ENCODE results near the gene CCDC185. TPM values are rescaled to one million over a fixed set of nuclear protein-coding genes. Genes with fewer than 3 reads are reported as not detected.

The CCDC185 gene
- total and polyA plus RNA-seq, 2 donors (not counting 1 experiment from before 2014, with no cell fraction given): not detected

DNA sequence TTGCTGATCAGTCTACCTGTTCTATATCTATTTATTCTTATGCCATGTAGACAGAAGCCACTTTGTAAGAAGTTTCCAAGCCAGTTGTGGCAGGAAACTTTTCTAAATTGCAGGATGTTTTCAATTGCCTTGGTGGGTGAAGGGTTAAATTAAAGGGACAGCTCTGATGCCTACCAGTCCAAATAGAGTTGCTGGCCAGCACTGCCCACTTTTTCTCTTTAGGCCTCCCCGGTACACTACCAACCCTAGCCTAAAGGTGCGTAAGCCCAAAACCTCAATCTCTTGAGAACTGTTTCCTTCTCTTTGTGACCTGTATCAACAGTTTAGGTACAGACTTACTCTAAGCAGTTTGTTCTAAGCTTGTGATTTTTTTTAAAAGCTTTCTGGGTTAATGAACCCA lies 44.8 kb upstream of the CCDC185 start:
- WGBS (ENCODE audit: insufficient coverage): 100% methylated on average over 2 of the region's 2 CpGs
- no peak for ATAC-seq (ENCODE audit: low read depth)
- no peak overlapping the region for H3K4me2 ChIP-seq (replicated peaks; ENCODE audit: low read depth, low read length, poor library complexity, severe bottlenecking)
- H3K9ac ChIP-seq (ENCODE audit: low read length): no peak overlapping the region
- POLR2A ChIA-PET: no interaction called here
- no peaks in the 10 kb centered on the region for H3K36me3 ChIP-seq (replicated peaks in 1 of 2; ENCODE audit: control extremely low read depth in 1 of 2, control insufficient read depth in 1 of 2, extremely low read depth in 1 of 2, insufficient read depth in 2 of 2, low read length in 1 of 2)
- Mint-ChIP-seq H3K27ac (no peak overlapping the region), H3K4me3 (no peak overlapping the region), H3K27me3 (peaks cover 8% of the 10 kb centered on the region), H3K9me3 (ENCODE audit: insufficient read depth) (no peaks in the 10 kb centered on the region), H3K4me1 (no peaks in the 10 kb centered on the region)
- CTCF ChIA-PET: no interaction called here
- TF ChIP-seq EZH2 (IDR thresholded peaks at IDR 0.05; ENCODE audit: borderline replicate concordance, insufficient read depth, low read depth, low read length, poor library complexity, severe bottlenecking) (no peak), CTCF (IDR thresholded peaks at IDR 0.05) (no peak)
- no peaks in the 10 kb centered on the region for H3K79me2 ChIP-seq (ENCODE audit: control insufficient read depth, insufficient read depth, low read length)
- H3K27me3 ChIP-seq (replicated peaks in 1 of 4; ENCODE audit: control extremely low read depth in 1 of 4, control insufficient read depth in 3 of 4, insufficient read depth in 4 of 4, low read length in 3 of 4): peaks cover 0 to 5% (median 0%) of the 10 kb centered on the region in 4 experiments
- no peaks in the 10 kb centered on the region for H3K9me3 ChIP-seq (ENCODE audit: control extremely low read depth in 1 of 3, control insufficient read depth in 2 of 3, insufficient read depth in 1 of 3, low read length in 2 of 3)
- no peaks in the 10 kb centered on the region for H4K20me1 ChIP-seq (ENCODE audit: control insufficient read depth, insufficient read depth, low read length, poor library complexity, severe bottlenecking)
- DNase-seq: no peak
- no peaks in the 10 kb centered on the region for H3K4me1 ChIP-seq (ENCODE audit: control insufficient read depth in 2 of 2, insufficient read depth in 2 of 2, low read length in 2 of 2)
- no peak overlapping the region for H2AFZ ChIP-seq (ENCODE audit: insufficient read depth, low read depth, low read length, poor library complexity, severe bottlenecking)
- intact Hi-C loops (cut with micrococcal nuclease): no loop called here
- H3K4me3 ChIP-seq (ENCODE audit: control extremely low read depth in 1 of 5, extremely low read depth in 1 of 5, insufficient read depth in 1 of 5, low read depth in 2 of 5, low read length in 4 of 5): no peak overlapping the region
- no peak overlapping the region for H3K27ac ChIP-seq (ENCODE audit: low read length in 2 of 2)

GRCh38 chr1:223349241-223349640 lies 44.0 kb upstream of the CCDC185 start:
- Mint-ChIP-seq H3K9me3 (ENCODE audit: insufficient read depth) (no peaks in the 10 kb centered on the region), H3K4me1 (no peaks in the 10 kb centered on the region), H3K27ac (no peak overlapping the region), H3K27me3 (peaks cover 9% of the 10 kb centered on the region), H3K4me3 (no peak overlapping the region)
- no peak overlapping the region for H2AFZ ChIP-seq (ENCODE audit: insufficient read depth, low read depth, low read length, poor library complexity, severe bottlenecking)
- ATAC-seq (ENCODE audit: low read depth) (no peak), DNase-seq (no peak)
- H3K4me2 ChIP-seq (replicated peaks; ENCODE audit: low read depth, low read length, poor library complexity, severe bottlenecking): no peak overlapping the region
- H3K4me3 ChIP-seq (ENCODE audit: control extremely low read depth in 1 of 5, extremely low read depth in 1 of 5, insufficient read depth in 1 of 5, low read depth in 2 of 5, low read length in 4 of 5): no peak overlapping the region
- no peaks in the 10 kb centered on the region for H4K20me1 ChIP-seq (ENCODE audit: control insufficient read depth, insufficient read depth, low read length, poor library complexity, severe bottlenecking)
- TF ChIP-seq CTCF (IDR thresholded peaks at IDR 0.05) (no peak), EZH2 (IDR thresholded peaks at IDR 0.05; ENCODE audit: borderline replicate concordance, insufficient read depth, low read depth, low read length, poor library complexity, severe bottlenecking) (no peak)
- WGBS (ENCODE audit: insufficient coverage): 100% methylated on average over 1 of the region's 3 CpGs
- H3K9me3 ChIP-seq (ENCODE audit: control extremely low read depth in 1 of 3, control insufficient read depth in 2 of 3, insufficient read depth in 1 of 3, low read length in 2 of 3): no peaks in the 10 kb centered on the region
- intact Hi-C loops (cut with micrococcal nuclease): no loop called here
- H3K79me2 ChIP-seq (ENCODE audit: control insufficient read depth, insufficient read depth, low read length): no peaks in the 10 kb centered on the region
- POLR2A ChIA-PET: no interaction called here
- H3K9ac ChIP-seq (ENCODE audit: low read length): no peak overlapping the region
- H3K27me3 ChIP-seq (replicated peaks in 1 of 4; ENCODE audit: control extremely low read depth in 1 of 4, control insufficient read depth in 3 of 4, insufficient read depth in 4 of 4, low read length in 3 of 4): peaks cover 0 to 5% (median 0%) of the 10 kb centered on the region in 4 experiments
- no peak overlapping the region for H3K27ac ChIP-seq (ENCODE audit: low read length in 2 of 2)
- no peaks in the 10 kb centered on the region for H3K36me3 ChIP-seq (replicated peaks in 1 of 2; ENCODE audit: control extremely low read depth in 1 of 2, control insufficient read depth in 1 of 2, extremely low read depth in 1 of 2, insufficient read depth in 2 of 2, low read length in 1 of 2)
- CTCF ChIA-PET: no interaction called here
- H3K4me1 ChIP-seq (ENCODE audit: control insufficient read depth in 2 of 2, insufficient read depth in 2 of 2, low read length in 2 of 2): no peaks in the 10 kb centered on the region

All from B cell (primary cell).